GM12878 (cell line): ENCODE data around the gene PLXND1.

ENCODE experiments used
- ASH2L ChIP-seq: fragments of 300-600, 200-600 bp; sonication (generic); IDR thresholded peaks from 2 replicates; pipeline ENCODE4 v1.6.1; 2017; ENCODE audit warnings: low read depth, mild to moderate bottlenecking, borderline replicate concordance
- CTCF ChIP-seq, 3 experiments: IDR thresholded peaks in 2 of 3; conservative IDR thresholded peaks in 1 of 3; 2 replicates each; pipeline ENCODE4 v1.5.1; 2011; ENCODE audit warnings: low read depth in 3 of 3, low read length in 3 of 3, mild to moderate bottlenecking in 3 of 3, control low read depth in 2 of 3, moderate library complexity in 2 of 3, inconsistent platforms in 1 of 3, mixed read lengths in 1 of 3; ENCODE audit not compliant: control insufficient read depth in 2 of 3, insufficient read depth in 1 of 3; ENCODE audit errors: extremely low read depth in 1 of 3
- EP300 ChIP-seq, 2 experiments: fragments of 150-350 bp in 1 of 2; IDR thresholded peaks; 2 replicates each; pipeline ENCODE4 v1.6.1; 2011 to 2012; ENCODE audit warnings: low read depth in 2 of 2, low read length in 2 of 2, borderline replicate concordance in 1 of 2, improper control_type of control experiment in 1 of 2, inconsistent platforms in 1 of 2; ENCODE audit not compliant: control insufficient read depth in 1 of 2
- ESRRA ChIP-seq: IDR thresholded peaks from 2 replicates; pipeline ENCODE4 v1.6.1; 2012; ENCODE audit warnings: mild to moderate bottlenecking, low read length, improper control_type of control experiment
- GABPA ChIP-seq: IDR thresholded peaks from 2 replicates; pipeline ENCODE4 v1.6.1; 2014; ENCODE audit warnings: antibody characterized with exemption, low read depth, mild to moderate bottlenecking, inconsistent platforms
- JUNB ChIP-seq: IDR thresholded peaks from 2 replicates; pipeline ENCODE4 v1.6.1; 2016; ENCODE audit warnings: antibody characterized with exemption, mild to moderate bottlenecking
- POLR2A ChIP-seq: IDR thresholded peaks from 2 replicates; pipeline ENCODE4 v1.6.1; 2011; ENCODE audit warnings: low read depth, mild to moderate bottlenecking, low read length
- POLR2AphosphoS2 ChIP-seq: IDR thresholded peaks from 2 replicates; pipeline ENCODE4 v1.6.1; 2011; ENCODE audit warnings: low read depth, mild to moderate bottlenecking, low read length, improper control_type of control experiment, moderate library complexity
- POLR2AphosphoS5 ChIP-seq: IDR thresholded peaks from 2 replicates; pipeline ENCODE4 v1.6.1; 2011; ENCODE audit warnings: mild to moderate bottlenecking, low read length, inconsistent platforms
- SIN3A ChIP-seq: IDR thresholded peaks from 2 replicates; pipeline ENCODE4 v1.6.1; 2012; ENCODE audit warnings: low read depth, low read length, improper control_type of control experiment
- SPI1 ChIP-seq: IDR thresholded peaks from 2 replicates; pipeline ENCODE4 v1.6.1; 2011; ENCODE audit warnings: low read depth, mild to moderate bottlenecking, low read length, moderate library complexity, borderline replicate concordance; ENCODE audit not compliant: insufficient read depth

- no peak for TF ChIP-seq SPI1
- TF ChIP-seq JUNB = no peak
- TF ChIP-seq CTCF (IDR thresholded peaks at IDR 0.05 in 2 of 3, conservative IDR thresholded peaks at IDR 0.05 in 1 of 3; ENCODE audit: control insufficient read depth in 2 of 3, extremely low read depth in 1 of 3, insufficient read depth in 1 of 3, low read depth in 3 of 3, low read length in 3 of 3) = no peak
- no peak for TF ChIP-seq POLR2A
- no peak for TF ChIP-seq GABPA
- TF ChIP-seq ASH2L = no peak
- no peak for TF ChIP-seq POLR2AphosphoS2
- no peak for TF ChIP-seq SIN3A
- TF ChIP-seq POLR2AphosphoS5 = no peak
- TF ChIP-seq EP300 (IDR thresholded peaks at IDR 0.05; ENCODE audit: borderline replicate concordance in 1 of 2, control insufficient read depth in 1 of 2, low read depth in 2 of 2, low read length in 2 of 2) = no peak
- no peak for TF ChIP-seq ESRRA
These were observed 57.3 kb downstream of the PLXND1 start for GRCh38 chr3:129549006-129549800.
